Type B pancreatic cell (in vitro differentiated cells): ENCODE results near the gene PACSIN2. TPM values are rescaled to one million over a fixed set of nuclear protein-coding genes. Genes with fewer than 3 reads are reported as not detected.
"Not testable (repeated sequence)": the region's sequence is repeated elsewhere in the genome, so short reads cannot be mapped to it uniquely, and the experiment has no call there.

Source experiments
- DNase-seq: peaks from one replicate; pipeline ENCODE4 v3.0.0; 2021; ENCODE audit warnings: mixed read lengths; ENCODE audit not compliant: unreplicated experiment; ENCODE audit errors: extremely low spot score
- H3K27ac Mint-ChIP-seq: 2 replicates; pipeline ENCODE4 v1.8.0; 2021; ENCODE audit warnings: mild to moderate bottlenecking, mixed read lengths
- H3K27me3 Mint-ChIP-seq: 2 replicates; pipeline ENCODE4 v1.8.0; 2021; ENCODE audit warnings: mixed read lengths
- H3K36me3 Mint-ChIP-seq: 2 replicates; pipeline ENCODE4 v1.8.0; 2021; ENCODE audit warnings: mixed read lengths
- H3K4me1 Mint-ChIP-seq: one replicate; pipeline ENCODE4 v1.8.0; 2021; ENCODE audit warnings: mixed read lengths; ENCODE audit not compliant: unreplicated experiment
- H3K4me3 Mint-ChIP-seq: 2 replicates; pipeline ENCODE4 v1.8.0; 2021; ENCODE audit warnings: mild to moderate bottlenecking, mixed read lengths
- H3K9me3 Mint-ChIP-seq: 2 replicates; pipeline ENCODE4 v1.8.0; 2021; ENCODE audit warnings: mixed read lengths
- total RNA-seq: library from RNA; stranded (reverse); gene quantifications from 2 replicates; pipeline ENCODE4 v1.2.1, GENCODE V29; 2021; ENCODE audit warnings: low replicate concordance
- TF ChIP-seq, protein P1 (sequence below): fragments of 200-600 bp; sonication (generic); conservative IDR thresholded peaks from 2 replicates; pipeline ENCODE4 v1.5.0; 2021; ENCODE audit warnings: antibody characterized with exemption, mild to moderate bottlenecking

PACSIN2 gene
- total RNA-seq, 1 donor from 2014 or later: 53.4 TPM

- Mint-ChIP-seq H3K4me3 (peak overlapping the region; percentile 78), H3K36me3 (peaks cover 6% of the 10 kb centered on the region), H3K9me3 (peaks cover 6% of the 10 kb centered on the region), H3K27me3 (no peaks in the 10 kb centered on the region), H3K4me1 (peaks cover 72% of the 10 kb centered on the region), H3K27ac (peak overlapping the region; percentile 90)
- no peak for DNase-seq
- TF ChIP-seq, protein P1, sequence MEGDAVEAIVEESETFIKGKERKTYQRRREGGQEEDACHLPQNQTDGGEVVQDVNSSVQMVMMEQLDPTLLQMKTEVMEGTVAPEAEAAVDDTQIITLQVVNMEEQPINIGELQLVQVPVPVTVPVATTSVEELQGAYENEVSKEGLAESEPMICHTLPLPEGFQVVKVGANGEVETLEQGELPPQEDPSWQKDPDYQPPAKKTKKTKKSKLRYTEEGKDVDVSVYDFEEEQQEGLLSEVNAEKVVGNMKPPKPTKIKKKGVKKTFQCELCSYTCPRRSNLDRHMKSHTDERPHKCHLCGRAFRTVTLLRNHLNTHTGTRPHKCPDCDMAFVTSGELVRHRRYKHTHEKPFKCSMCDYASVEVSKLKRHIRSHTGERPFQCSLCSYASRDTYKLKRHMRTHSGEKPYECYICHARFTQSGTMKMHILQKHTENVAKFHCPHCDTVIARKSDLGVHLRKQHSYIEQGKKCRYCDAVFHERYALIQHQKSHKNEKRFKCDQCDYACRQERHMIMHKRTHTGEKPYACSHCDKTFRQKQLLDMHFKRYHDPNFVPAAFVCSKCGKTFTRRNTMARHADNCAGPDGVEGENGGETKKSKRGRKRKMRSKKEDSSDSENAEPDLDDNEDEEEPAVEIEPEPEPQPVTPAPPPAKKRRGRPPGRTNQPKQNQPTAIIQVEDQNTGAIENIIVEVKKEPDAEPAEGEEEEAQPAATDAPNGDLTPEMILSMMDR: no peak
Observed at GRCh38 chr22:42958937-42959336, 56.0 kb downstream of the PACSIN2 start.

- H3K36me3 Mint-ChIP-seq: peaks cover 10% of the 10 kb centered on the region
Observed at GRCh38 chr22:42957958-42958357, 57.0 kb downstream of the PACSIN2 start.

GRCh38 chr22:42957544-42957943, 57.4 kb downstream of the PACSIN2 start:
- Mint-ChIP-seq H3K9me3 (peaks cover 6% of the 10 kb centered on the region), H3K27me3 (no peaks in the 10 kb centered on the region), H3K27ac (peak overlapping the region; percentile 90), H3K36me3 (peaks cover 10% of the 10 kb centered on the region), H3K4me3 (no peak overlapping the region), H3K4me1 (peaks cover 71% of the 10 kb centered on the region)
- TF ChIP-seq, protein P1: no peak
- DNase-seq: no peak

More at GRCh38 chr22:42957958-42958357, 57.0 kb downstream of the PACSIN2 start:
- DNase-seq: no peak
- H3K9me3 Mint-ChIP-seq: peaks cover 6% of the 10 kb centered on the region
- peak overlapping the region; percentile 90 for H3K27ac Mint-ChIP-seq
- peak overlapping the region; percentile 27 for H3K4me3 Mint-ChIP-seq
- TF ChIP-seq, protein P1: no peak
- H3K4me1 Mint-ChIP-seq: peaks cover 72% of the 10 kb centered on the region
- H3K27me3 Mint-ChIP-seq: no peaks in the 10 kb centered on the region

DNA sequence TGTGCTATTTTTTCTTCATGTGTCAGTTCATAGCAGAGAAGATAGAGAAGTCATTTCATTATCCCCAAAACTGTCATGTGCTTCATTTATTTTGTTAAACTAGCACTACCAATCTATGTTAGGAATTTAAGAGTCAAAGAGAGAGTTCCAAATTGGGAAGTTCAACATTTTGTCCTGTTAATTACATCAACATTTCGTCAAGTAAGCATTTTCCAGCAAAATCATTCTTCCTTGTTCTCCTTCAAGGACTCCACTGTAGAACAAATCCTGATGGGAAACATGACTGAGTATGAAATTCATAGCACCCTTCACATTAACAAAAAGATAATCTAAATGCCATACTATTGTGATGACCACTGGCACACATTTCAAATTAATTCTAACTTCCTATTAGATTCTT, 59.1 kb downstream of the PACSIN2 start:
- DNase-seq: no peak
- TF ChIP-seq, protein P1: no peak
- Mint-ChIP-seq H3K36me3 (peaks cover 10% of the 10 kb centered on the region), H3K27me3 (no peaks in the 10 kb centered on the region), H3K9me3 (peaks cover 6% of the 10 kb centered on the region), H3K4me3 (peak overlapping the region; percentile 8), H3K27ac (peak overlapping the region; percentile 63), H3K4me1 (peaks cover 71% of the 10 kb centered on the region)

DNA sequence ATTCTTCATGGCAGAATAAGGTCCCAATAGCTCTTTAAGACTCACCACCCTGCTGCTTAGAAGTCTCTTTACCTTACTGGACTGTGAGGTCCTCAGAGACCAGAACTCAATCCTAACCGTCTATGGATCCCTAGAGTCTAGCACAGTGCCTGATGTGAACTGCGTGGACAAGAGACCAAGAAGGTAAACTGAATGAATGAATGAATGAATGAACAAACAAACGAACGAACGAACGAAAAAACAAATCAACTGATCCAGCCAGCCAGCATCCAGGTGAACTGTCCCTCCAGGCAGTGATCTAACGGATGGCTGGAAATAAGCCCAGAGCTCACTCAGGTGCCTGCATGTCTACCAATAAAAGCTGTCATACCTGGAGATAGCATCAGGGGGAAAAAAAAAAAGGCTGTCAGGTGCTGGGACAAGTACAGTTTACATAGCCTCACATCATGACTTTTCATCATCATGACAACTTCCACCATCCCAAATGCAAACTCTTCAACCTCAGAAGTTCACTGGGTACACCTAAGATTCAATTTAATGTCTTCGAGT, 59.8 kb downstream of the PACSIN2 start:
- peaks cover 10% of the 10 kb centered on the region for H3K36me3 Mint-ChIP-seq
- no peaks in the 10 kb centered on the region for H3K27me3 Mint-ChIP-seq
- TF ChIP-seq, protein P1: no peak
- DNase-seq: no peak
- peaks cover 6% of the 10 kb centered on the region for H3K9me3 Mint-ChIP-seq
- peaks cover 67% of the 10 kb centered on the region for H3K4me1 Mint-ChIP-seq
- peak overlapping the region; percentile 63 for H3K27ac Mint-ChIP-seq
- no peak overlapping the region for H3K4me3 Mint-ChIP-seq

- Mint-ChIP-seq H3K27ac (peak overlapping the region; percentile 7), H3K4me3 (peak overlapping the region; percentile 2), H3K36me3 (peaks cover 10% of the 10 kb centered on the region), H3K4me1 (peaks cover 56% of the 10 kb centered on the region)
- not testable (repeated sequence) for H3K27me3 Mint-ChIP-seq, H3K9me3 Mint-ChIP-seq, DNase-seq
Observed at GRCh38 chr22:42953751-42954150, 61.2 kb downstream of the PACSIN2 start.
